GM12872 (cell line): ENCODE measurements around the gene CR1.

Source experiments
- CTCF ChIP-seq: IDR thresholded peaks from 3 replicates; pipeline ENCODE4 v1.5.1; 2011; ENCODE audit warnings: low read depth, mild to moderate bottlenecking, low read length, moderate library complexity; ENCODE audit not compliant: insufficient read depth

CR1 gene

DNA sequence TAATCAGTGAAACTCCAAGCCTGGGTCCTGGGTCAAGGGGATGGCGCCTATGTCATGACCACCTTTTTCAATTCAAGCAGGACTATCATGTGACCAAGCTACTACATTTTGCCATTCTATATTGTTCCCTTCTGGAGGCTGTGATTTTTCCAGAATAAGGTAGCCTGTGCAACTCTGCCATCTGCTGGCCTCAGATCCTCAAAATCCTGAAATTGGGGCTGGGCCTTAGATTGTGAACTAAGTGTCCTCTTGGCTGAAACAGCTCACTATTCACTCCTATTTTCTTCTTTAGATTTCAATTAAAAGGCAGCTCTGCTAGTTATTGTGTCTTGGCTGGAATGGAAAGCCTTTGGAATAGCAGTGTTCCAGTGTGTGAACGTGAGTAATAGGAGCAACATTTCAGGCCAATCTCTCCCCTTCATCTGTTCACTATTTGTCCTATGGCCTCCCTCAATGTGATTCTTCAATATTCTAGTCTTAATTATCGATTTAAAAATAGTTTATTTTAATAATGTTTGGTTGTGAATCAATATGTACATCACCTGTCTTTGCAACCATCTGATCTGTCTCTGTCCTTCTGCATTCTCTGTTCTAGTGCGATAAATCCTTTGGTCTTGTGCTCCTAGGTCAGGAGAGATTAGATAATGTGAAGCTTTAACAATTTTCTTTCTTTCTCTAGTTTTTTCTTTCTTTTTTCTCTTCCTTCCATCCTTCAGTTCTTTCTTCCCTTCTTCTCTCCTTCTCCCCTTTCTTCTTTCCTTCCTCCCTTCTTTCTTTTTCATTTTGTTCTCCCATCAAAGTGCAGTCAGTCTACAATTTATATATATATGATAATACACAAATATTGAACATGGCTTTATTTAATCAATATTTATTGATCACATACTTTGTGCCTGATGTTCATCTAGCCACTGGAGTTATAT lies 69.8 kb downstream of the CR1 start:
- peak; percentile 33; the same call in 1 of the 3 replicates for TF ChIP-seq CTCF

DNA sequence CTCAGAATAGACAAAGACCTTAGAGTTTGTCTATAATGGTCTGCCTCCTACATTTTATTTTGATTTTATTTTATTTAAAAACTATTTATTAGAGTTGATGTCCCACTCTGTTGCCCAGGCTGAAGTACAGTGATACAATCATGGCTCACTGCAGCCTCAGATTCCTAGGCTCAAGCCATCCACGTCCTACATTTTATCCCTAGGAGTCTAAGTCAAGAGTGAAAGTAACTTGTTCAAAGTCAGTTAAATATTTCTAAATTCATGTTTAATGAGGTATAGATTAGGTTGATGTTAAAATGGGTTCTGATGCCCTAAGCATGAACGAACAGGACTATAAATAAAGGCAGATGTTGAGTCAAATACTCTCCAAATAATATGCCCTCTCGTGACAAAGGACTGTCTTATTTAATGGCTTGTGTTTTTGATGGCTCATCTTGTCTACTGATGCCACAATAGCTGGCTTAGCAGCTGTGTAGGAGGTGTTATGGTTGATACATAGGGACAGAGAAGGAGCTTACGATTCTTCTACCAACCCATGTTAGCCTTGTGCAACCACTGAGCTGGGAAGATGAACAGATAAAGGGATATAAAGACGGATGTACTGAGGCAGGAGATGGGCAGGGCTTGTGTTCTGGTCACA lies 83.0 kb downstream of the CR1 start:
- TF ChIP-seq CTCF, result no peak

DNA sequence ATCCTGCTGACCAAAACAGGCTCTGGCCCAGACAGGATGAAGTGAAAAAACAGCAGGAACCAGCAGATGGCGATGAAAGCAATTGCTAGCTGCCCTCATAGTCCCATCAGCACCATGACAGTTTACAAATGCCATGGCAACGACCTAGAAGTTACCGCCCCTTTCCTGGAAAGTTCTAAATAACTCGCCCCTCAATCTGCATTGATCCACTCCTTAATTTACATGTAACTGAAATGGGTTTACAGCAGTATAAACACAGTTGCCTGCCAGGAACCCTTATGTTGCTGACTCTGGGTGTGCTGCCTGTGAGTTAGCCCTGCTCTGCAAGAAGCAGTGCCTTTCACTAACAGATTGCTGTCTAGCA lies 83.5 kb downstream of the CR1 start:
- TF ChIP-seq CTCF, result peak; percentile 81

GRCh38 chr1:207581496-207582153 lies 85.7 kb downstream of the CR1 start:
- no peak for TF ChIP-seq CTCF

DNA sequence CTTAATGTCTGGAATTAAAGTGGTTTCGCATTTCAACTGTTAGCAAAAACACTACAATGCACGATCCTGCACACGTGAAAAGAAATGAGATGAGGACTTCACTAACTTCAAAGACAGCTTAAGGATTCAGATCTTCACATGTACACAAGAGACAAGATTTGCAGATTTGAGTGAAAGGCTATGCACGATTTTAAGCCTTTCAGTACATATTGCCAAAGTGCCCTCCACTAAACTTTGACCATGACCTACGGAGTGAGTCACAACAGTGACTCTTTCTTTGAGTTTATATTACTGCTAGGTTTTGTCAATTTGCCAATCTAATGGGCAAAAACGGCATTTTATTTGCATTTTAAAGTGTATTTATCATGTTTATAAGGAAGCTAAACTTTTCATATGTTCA lies 107.8 kb downstream of the CR1 start:
- TF ChIP-seq CTCF, result no peak

GRCh38 chr1:207605444-207606361 lies 109.7 kb downstream of the CR1 start:
- TF ChIP-seq CTCF, result no peak
